Stimulated activated CD8-positive, alpha-beta memory T cell treated with anti-CD3 and anti-CD28 coated beads, Interleukin-4, amount 100 ng/mL, for 1 hour (primary cell): ENCODE data around the gene AEBP1.

ENCODE experiments used
- DNase-seq, 2 donors: peaks; one replicate each; pipeline ENCODE4 v3.0.0-alpha.2; 2020; ENCODE audit warnings: low read depth in 2 of 2, low spot score in 1 of 2

AEBP1 gene

GRCh38 chr7:44154703-44155102, 50.6 kb downstream of the AEBP1 start:
- no peak for DNase-seq

GRCh38 chr7:44155191-44156185, 51.3 kb downstream of the AEBP1 start:
- DNase-seq = no peak

GRCh38 chr7:44156453-44157010, 52.4 kb downstream of the AEBP1 start:
- DNase-seq = no peak

GRCh38 chr7:44157116-44158080, 53.3 kb downstream of the AEBP1 start:
- no peak for DNase-seq

GRCh38 chr7:44158096-44158872, 54.1 kb downstream of the AEBP1 start:
- no peak for DNase-seq

GRCh38 chr7:44158873-44159631, 54.9 kb downstream of the AEBP1 start:
- no peak for DNase-seq

DNA sequence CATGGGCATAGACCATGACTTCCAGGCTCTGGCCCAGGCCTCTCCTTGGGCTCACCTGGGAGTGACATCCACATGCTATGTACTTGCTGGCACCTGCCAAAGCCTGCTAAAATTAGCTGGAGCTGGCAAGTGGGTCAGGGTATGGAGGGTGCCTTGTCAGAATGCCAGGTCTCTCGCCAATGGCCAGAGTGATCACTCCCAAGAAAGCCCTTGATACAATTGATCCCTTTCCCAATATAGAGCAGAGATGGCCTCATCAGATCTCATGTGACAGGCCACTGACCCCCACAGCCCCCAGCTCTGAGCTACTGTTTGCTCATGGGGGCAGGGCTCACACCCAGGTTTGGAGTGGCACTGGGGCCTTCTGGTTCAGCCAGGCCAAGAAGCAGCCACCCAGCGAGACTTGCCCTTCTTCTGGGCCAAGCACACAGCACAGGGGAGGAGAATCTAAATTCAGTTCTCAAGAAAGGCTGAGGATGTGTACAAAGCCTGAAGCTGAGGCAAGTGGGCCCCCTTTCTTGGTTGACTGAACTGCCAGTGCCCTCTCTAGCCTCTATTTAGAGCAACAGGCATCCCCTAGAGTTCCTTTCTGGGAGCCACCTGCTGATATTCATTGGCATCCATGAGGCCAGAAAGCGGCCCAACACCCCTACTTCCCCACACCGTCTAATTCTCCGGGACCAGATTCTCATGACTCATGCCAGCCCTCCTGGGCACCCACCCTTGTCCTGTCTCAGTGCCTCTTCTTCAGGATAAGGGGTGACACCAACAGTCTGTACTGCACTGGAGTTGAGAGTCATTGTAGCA, 55.9 kb downstream of the AEBP1 start:
- no peak for DNase-seq

DNA sequence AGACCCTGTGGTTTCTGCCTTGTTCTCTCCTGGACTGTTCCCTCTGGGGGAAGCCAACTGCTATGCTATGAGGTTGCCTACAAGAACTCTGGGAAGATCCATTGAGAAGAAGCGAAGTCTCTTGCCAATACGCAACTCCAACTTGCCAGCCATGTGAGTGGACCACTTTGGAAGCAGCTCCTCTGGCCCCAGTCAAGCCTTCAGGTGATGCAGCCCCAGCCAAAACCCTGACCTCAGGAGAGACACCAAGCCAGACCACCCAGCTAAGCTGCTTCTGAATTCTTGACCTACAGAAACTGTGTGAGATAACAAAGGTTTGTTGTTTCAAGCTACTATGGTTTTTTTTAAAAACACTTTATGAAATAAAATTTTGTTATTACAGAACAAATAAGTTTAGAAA, 57.2 kb downstream of the AEBP1 start:
- no peak for DNase-seq

GRCh38 chr7:44162179-44162578, 58.0 kb downstream of the AEBP1 start:
- DNase-seq = no peak

- DNase-seq = no peak
Observed at GRCh38 chr7:44162785-44163395, 58.7 kb downstream of the AEBP1 start.

DNA sequence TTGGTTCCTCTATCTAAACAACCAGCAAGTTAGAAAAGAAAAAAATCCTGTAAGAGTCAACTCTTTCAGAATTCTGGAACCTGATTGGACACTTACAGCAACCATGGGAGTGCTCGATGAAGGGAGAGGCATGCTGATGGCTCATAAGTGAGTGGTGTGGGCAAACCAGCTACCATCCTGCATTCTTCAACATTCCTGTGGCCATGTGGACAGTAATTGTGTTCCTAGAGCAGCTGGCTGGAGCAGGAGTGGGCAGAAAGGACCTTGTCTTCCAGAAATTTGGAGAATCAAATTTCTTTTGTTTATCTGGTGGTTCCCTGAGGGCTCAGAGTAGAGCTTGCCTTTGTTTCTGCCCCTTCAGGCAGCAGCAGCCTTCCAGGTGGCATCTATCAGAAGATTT, 59.4 kb downstream of the AEBP1 start:
- no peak for DNase-seq
